H1 (cell line): ENCODE results near the gene VPS11. TPM values are rescaled to one million over a fixed set of nuclear protein-coding genes. Genes with fewer than 3 reads are reported as not detected.
A peak's percentile ranks its signal among the peaks of the same experiment; 100 is the strongest.

Experiments
- CTCF ChIA-PET: fragments of 300-600 bp; sonication (Branson Sonifier 250); formaldehyde crosslinking; loops from one replicate; lab custom pipeline; 2021; ENCODE audit not compliant: partially characterized antibody; lab: Charles Lee
- POLR2A ChIA-PET: fragments of 300-600 bp; sonication (Branson Sonifier 250); formaldehyde crosslinking; loops from one replicate; lab custom pipeline; 2021; ENCODE audit warnings: inconsistent platforms; ENCODE audit not compliant: partially characterized antibody; lab: Charles Lee
- DNase-seq, 2 experiments: peaks; one replicate each; pipeline versions ENCODE4 v3.0.0 to v3.0.0-alpha.2; 2010 to 2022; ENCODE audit warnings: low spot score in 2 of 2, low read depth in 1 of 2, mixed read lengths in 1 of 2
- FAIRE-seq: peaks from 2 replicates; lab custom pipeline; 2011; peaks lifted over from hg19 to GRCh38; lab: Jason Lieb, UNC
- H2AFZ ChIP-seq: 2 replicates; pipeline ENCODE4 v1.8.1; 2012; ENCODE audit warnings: low read length, inconsistent platforms
- H2AK5ac ChIP-seq: 2 replicates; pipeline ENCODE4 v1.6.1; 2013; ENCODE audit warnings: low read depth, low read length
- H2BK120ac ChIP-seq: replicated peaks from 2 replicates; pipeline ENCODE3; 2013; ENCODE audit warnings: low read depth, low read length, inconsistent platforms
- H2BK12ac ChIP-seq: 2 replicates; pipeline ENCODE4 v1.6.1; 2013; ENCODE audit warnings: low read depth, low read length
- H2BK15ac ChIP-seq: 2 replicates; pipeline ENCODE4 v1.6.1; 2013; ENCODE audit warnings: low read length
- H2BK20ac ChIP-seq: 2 replicates; pipeline ENCODE4 v1.6.1; 2013; ENCODE audit warnings: low read length
- H2BK5ac ChIP-seq: 2 replicates; pipeline ENCODE4 v1.6.1; 2013; ENCODE audit warnings: low read depth, low read length
- H3K14ac ChIP-seq: 2 replicates; pipeline ENCODE4 v1.6.1; 2013; ENCODE audit warnings: inconsistent platforms; ENCODE audit not compliant: insufficient read length
- H3K18ac ChIP-seq: 2 replicates; pipeline ENCODE4 v1.6.1; 2013; ENCODE audit warnings: low read length; ENCODE audit errors: extremely low read depth
- H3K23ac ChIP-seq: 2 replicates; pipeline ENCODE4 v1.6.1; 2013; ENCODE audit warnings: inconsistent platforms; ENCODE audit not compliant: insufficient read length
- H3K23me2 ChIP-seq: 2 replicates; pipeline ENCODE4 v1.6.1; 2013; ENCODE audit warnings: low read depth, low read length
- H3K27ac ChIP-seq: 2 replicates; pipeline ENCODE4 v1.6.1; 2011; ENCODE audit warnings: low read depth, low read length, inconsistent platforms
- H3K27me3 ChIP-seq, 4 experiments: replicated peaks in 1 of 4; 1 replicate in 1 of 4; 2 replicates in 3 of 4; pipeline versions ENCODE4 v1.6.1 to v1.8.1; 2011 to 2013; ENCODE audit warnings: low read length in 3 of 4, mild to moderate bottlenecking in 3 of 4, inconsistent platforms in 2 of 4, mixed read lengths in 2 of 4, moderate library complexity in 1 of 4; ENCODE audit not compliant: control insufficient read depth in 3 of 4, insufficient read depth in 3 of 4; ENCODE audit errors: extremely low read depth in 1 of 4
- H3K36me3 ChIP-seq, 4 experiments: 2 replicates each; pipeline versions ENCODE4 v1.6.1 to v1.8.1; 2011 to 2013; ENCODE audit warnings: mild to moderate bottlenecking in 4 of 4, low read length in 3 of 4, moderate library complexity in 2 of 4, control low read depth in 1 of 4, inconsistent platforms in 1 of 4; ENCODE audit not compliant: insufficient read depth in 4 of 4, control insufficient read depth in 2 of 4
- H3K4ac ChIP-seq: replicated peaks from 2 replicates; pipeline ENCODE3; 2013; ENCODE audit warnings: low read length, low read depth, mixed read lengths, inconsistent platforms; ENCODE audit not compliant: insufficient read length
- H3K4me1 ChIP-seq, 4 experiments: replicated peaks in 1 of 4; 1 replicate in 1 of 4; 2 replicates in 3 of 4; pipeline versions ENCODE4 v1.6.1 to v1.8.1; 2011 to 2013; ENCODE audit warnings: low read length in 3 of 4, inconsistent platforms in 2 of 4, mixed read lengths in 1 of 4; ENCODE audit not compliant: insufficient read depth in 4 of 4, control insufficient read depth in 3 of 4
- H3K4me2 ChIP-seq, 2 experiments: 2 replicates each; pipeline versions ENCODE4 v1.6.1 to v1.8.1; 2011 to 2013; ENCODE audit warnings: low read depth in 2 of 2, low read length in 2 of 2, control low read depth in 1 of 2, inconsistent platforms in 1 of 2, mild to moderate bottlenecking in 1 of 2; ENCODE audit not compliant: insufficient read depth in 1 of 2
- H3K4me3 ChIP-seq, 4 experiments: fragments of 200-600, 300-600 bp in 1 of 4; sonication (generic), shearing (Covaris generic), sonication (Bioruptor Twin) in 1 of 4; 2 replicates each; pipeline versions ENCODE4 v1.5.1 to v1.8.1; 2011 to 2016; ENCODE audit warnings: low read length in 4 of 4, low read depth in 3 of 4, control low read depth in 2 of 4, inconsistent platforms in 2 of 4, mild to moderate bottlenecking in 2 of 4, mixed read lengths in 1 of 4, moderate library complexity in 1 of 4; ENCODE audit not compliant: insufficient read depth in 2 of 4; ENCODE audit errors: extremely low read depth in 1 of 4
- H3K56ac ChIP-seq: replicated peaks from 2 replicates; pipeline ENCODE3; 2013; ENCODE audit warnings: low read depth, mild to moderate bottlenecking, mixed read lengths, low read length, inconsistent platforms; ENCODE audit not compliant: insufficient read length
- H3K79me1 ChIP-seq: 2 replicates; pipeline ENCODE4 v1.6.1; 2013; ENCODE audit warnings: low read depth, low read length, control low read depth
- H3K79me2 ChIP-seq, 2 experiments: 2 replicates each; pipeline versions ENCODE4 v1.6.1 to v1.8.1; 2012 to 2013; ENCODE audit warnings: low read length in 2 of 2, mild to moderate bottlenecking in 2 of 2, inconsistent platforms in 1 of 2; ENCODE audit not compliant: insufficient read depth in 2 of 2, control insufficient read depth in 1 of 2
- H3K9ac ChIP-seq, 4 experiments: replicated peaks in 1 of 4; 1 replicate in 1 of 4; 2 replicates in 3 of 4; pipeline versions ENCODE4 v1.6.1 to v1.8.1; 2011 to 2013; ENCODE audit warnings: low read depth in 3 of 4, low read length in 3 of 4, control low read depth in 2 of 4, mild to moderate bottlenecking in 2 of 4, moderate library complexity in 2 of 4, inconsistent platforms in 1 of 4; ENCODE audit errors: extremely low read depth in 1 of 4
- H3K9me3 ChIP-seq, 2 experiments: 2 replicates each; pipeline versions ENCODE4 v1.6.1 to v1.8.1; 2012 to 2013; ENCODE audit warnings: mild to moderate bottlenecking in 2 of 2, moderate library complexity in 2 of 2, control low read depth in 1 of 2, inconsistent platforms in 1 of 2, low read depth in 1 of 2, low read length in 1 of 2, mixed read lengths in 1 of 2; ENCODE audit not compliant: insufficient read depth in 2 of 2
- H4K20me1 ChIP-seq, 2 experiments: replicated peaks in 1 of 2; 2 replicates each; pipeline versions ENCODE3 to v1.8.1; 2011 to 2013; ENCODE audit warnings: inconsistent platforms in 2 of 2, low read length in 2 of 2, mild to moderate bottlenecking in 1 of 2; ENCODE audit not compliant: insufficient read depth in 2 of 2, control insufficient read depth in 1 of 2
- H4K5ac ChIP-seq: 2 replicates; pipeline ENCODE4 v1.6.1; 2013; ENCODE audit warnings: low read length, low read depth, mixed read lengths, inconsistent platforms; ENCODE audit not compliant: insufficient read length
- H4K8ac ChIP-seq: 2 replicates; pipeline ENCODE4 v1.8.0; 2013; ENCODE audit warnings: mild to moderate bottlenecking, moderate library complexity, low read length, inconsistent platforms; ENCODE audit not compliant: insufficient read depth; ENCODE audit errors: extremely low read depth
- H4K91ac ChIP-seq: replicated peaks from 2 replicates; pipeline ENCODE3; 2013; ENCODE audit warnings: low read length, mixed read lengths, inconsistent platforms; ENCODE audit not compliant: insufficient read length
- ATF3 ChIP-seq: IDR thresholded peaks from 2 replicates; pipeline ENCODE4 v1.6.1; 2011; ENCODE audit warnings: low read depth, mild to moderate bottlenecking, low read length; ENCODE audit not compliant: insufficient read depth
- BCL11A ChIP-seq, 2 experiments: IDR thresholded peaks; one replicate each; pipeline ENCODE4 v1.6.1; 2011; ENCODE audit warnings: low read depth in 2 of 2, low read length in 2 of 2, mild to moderate bottlenecking in 2 of 2
- BRCA1 ChIP-seq: IDR thresholded peaks from 2 replicates; pipeline ENCODE4 v1.6.1; 2012; ENCODE audit warnings: low read depth, low read length, improper control_type of control experiment
- CBX5 ChIP-seq: fragments of 300-800, 300-1000 bp; sonication (generic); IDR thresholded peaks from 2 replicates; pipeline ENCODE4 v1.7.1; 2016; ENCODE audit warnings: antibody characterized with exemption, low read length, low read depth
- FOSL1 ChIP-seq: IDR thresholded peaks from 2 replicates; pipeline ENCODE4 v1.6.1; 2011; ENCODE audit warnings: mild to moderate bottlenecking, low read depth, low read length, moderate library complexity; ENCODE audit not compliant: insufficient read depth
- GTF2F1 ChIP-seq: IDR thresholded peaks from 2 replicates; pipeline ENCODE4 v1.6.1; 2012; ENCODE audit warnings: low read depth, low read length, improper control_type of control experiment, borderline replicate concordance
- KDM4A ChIP-seq: IDR thresholded peaks from one replicate; pipeline ENCODE4 v1.7.1; 2012; ENCODE audit warnings: low read depth, mild to moderate bottlenecking, moderate library complexity, low read length, inconsistent platforms; ENCODE audit not compliant: severe bottlenecking
- MAFK ChIP-seq: IDR thresholded peaks from 2 replicates; pipeline ENCODE4 v1.6.1; 2012; ENCODE audit warnings: low read depth, mild to moderate bottlenecking, improper control_type of control experiment, low read length
- RAD21 ChIP-seq, 2 experiments: IDR thresholded peaks in 1 of 2; conservative IDR thresholded peaks in 1 of 2; 2 replicates each; pipeline ENCODE4 v1.6.1; 2011; ENCODE audit warnings: low read depth in 2 of 2, low read length in 2 of 2, improper control_type of control experiment in 1 of 2, inconsistent platforms in 1 of 2, mild to moderate bottlenecking in 1 of 2, moderate library complexity in 1 of 2
- SAP30 ChIP-seq: fragments of 300-600 bp; sonication (generic); IDR thresholded peaks from 2 replicates; pipeline ENCODE4 v1.7.1; 2012; ENCODE audit warnings: low read length, moderate library complexity, mild to moderate bottlenecking, inconsistent platforms; ENCODE audit not compliant: insufficient read depth, insufficient replicate concordance
- SP2 ChIP-seq: IDR thresholded peaks from 2 replicates; pipeline ENCODE4 v1.6.1; 2012; ENCODE audit warnings: mild to moderate bottlenecking, low read length, inconsistent platforms
- WGBS, 2 experiments: shearing (Covaris generic) in 1 of 2; methylation state at CpG; one replicate each; pipeline versions ENCODE4 v1.1.6 to v1.1.7; 2013 to 2015; ENCODE audit warnings: low lambda C conversion rate in 2 of 2, mixed read lengths in 2 of 2, inconsistent platforms in 1 of 2, low coverage in 1 of 2, missing lambda C conversion rate in 1 of 2; ENCODE audit not compliant: insufficient replicate concordance in 2 of 2, insufficient coverage in 1 of 2, insufficient read length in 1 of 2; ENCODE audit errors: extremely low coverage in 1 of 2, missing lambda C conversion rate in 1 of 2; 5-methylcytosine and 5-hydroxymethylcytosine counted together
- polyA plus RNA-seq, 7 experiments: library from polyadenylated mRNA; depleted of rRNA in 3 of 7; stranded (reverse) in 5 of 7; unstranded in 2 of 7; fragments of >200 nt in 5 of 7; fragments of 200-250 nt in 2 of 7; gene quantifications; 1 replicate in 5 of 7; 2 replicates in 1 of 7; 4 replicates in 1 of 7; pipeline versions ENCODE4 v1.2.1 to v1.2.3, GENCODE V29; 2011 to 2013; ENCODE audit warnings: missing spikeins in 2 of 7, mixed read lengths in 2 of 7
- total RNA-seq: library from RNA; stranded (reverse); fragmentation: NEBNext Ultra II Directional; extraction: Animal tissue kit (Norgen Biotek cat#: 25700); gene quantifications from 2 replicates; pipeline ENCODE4 v1.2.1, GENCODE V29; 2021

The VPS11 gene
- total and polyA plus RNA-seq, 2 of the 8 experiments (the other 6 are each of a cell fraction or from before 2014, with no cell fraction given): 13.1 to 15.5 TPM

GRCh38 chr11:119024430-119025098 is 43.1 kb upstream of the VPS11 start:
- CTCF ChIA-PET: interaction anchor here (0.6 to 1.4 kb wide), 5 partner anchors 9 to 115 kb away, joined by 3 to 5 read pairs (median 3); partner anchors contain the start of gene VPS11
- H2AK5ac ChIP-seq: no peak overlapping the region
- no peak overlapping the region for H2AFZ ChIP-seq
- H2BK5ac ChIP-seq: no peak overlapping the region
- H3K56ac ChIP-seq: no peak overlapping the region
- H2BK12ac ChIP-seq: no peak overlapping the region
- H3K23ac ChIP-seq: no peak overlapping the region
- H4K20me1 ChIP-seq: peaks cover 3 to 21% of the 10 kb centered on the region in 2 experiments
- peak overlapping the region in 1 of 4 experiments; percentile 44; a peak in 1 of 7 replicates for H3K9ac ChIP-seq
- DNase-seq: no peak
- H3K4me3 ChIP-seq: no peak overlapping the region
- no peak overlapping the region for H3K18ac ChIP-seq
- H4K8ac ChIP-seq: no peak overlapping the region
- FAIRE-seq: no peak
- peaks cover under 1% of the 10 kb centered on the region; the same call in 1 of the 2 replicates for H3K23me2 ChIP-seq
- no peak overlapping the region for H4K5ac ChIP-seq
- no peaks in the 10 kb centered on the region for H3K9me3 ChIP-seq
- peaks cover 6 to 13% (median 10%) of the 10 kb centered on the region in 4 experiments for H3K4me1 ChIP-seq
- no peak overlapping the region for H2BK15ac ChIP-seq
- POLR2A ChIA-PET: interaction anchor here (0.6 to 9.7 kb wide), 18 partner anchors 11 to 354 kb away, joined by 3 to 224 read pairs (median 4); partner anchors contain the start of genes HYOU1, RPS25 and TRAPPC4
- no peak overlapping the region for H2BK20ac ChIP-seq
- no peaks in the 10 kb centered on the region for H3K27me3 ChIP-seq
- peaks cover 5 to 34% of the 10 kb centered on the region in 2 experiments; a peak in 3 of 4 replicates for H3K79me2 ChIP-seq
- H4K91ac ChIP-seq: no peak overlapping the region
- no peak overlapping the region for H2BK120ac ChIP-seq
- H3K4me2 ChIP-seq: no peak overlapping the region
- H3K79me1 ChIP-seq: peaks cover 20% of the 10 kb centered on the region
- no peak overlapping the region for H3K4ac ChIP-seq
- no peak overlapping the region for H3K14ac ChIP-seq
- H3K36me3 ChIP-seq: peaks cover 14 to 66% (median 37%) of the 10 kb centered on the region in 4 experiments
- WGBS, 2 experiments: 87% methylated on average over 15 of the region's 15 CpGs; no CpG with 5 or more reads in 1 of the 2 experiments
- no peak overlapping the region for H3K27ac ChIP-seq
- TF ChIP-seq SAP30: no peak
- no peak for TF ChIP-seq CBX5
- TF ChIP-seq RAD21 (IDR thresholded peaks at IDR 0.05 in 1 of 2, conservative IDR thresholded peaks at IDR 0.05 in 1 of 2; ENCODE audit: low read depth in 2 of 2, low read length in 2 of 2): no peak
- TF ChIP-seq ATF3: no peak
- TF ChIP-seq BCL11A (IDR thresholded peaks at IDR 0.05; ENCODE audit: low read depth in 2 of 2, low read length in 2 of 2): no peak
- no peak for TF ChIP-seq MAFK
- no peak for TF ChIP-seq FOSL1
- no peak for TF ChIP-seq GTF2F1
- no peak for TF ChIP-seq BRCA1
- no peak for TF ChIP-seq SP2
- no peak for TF ChIP-seq KDM4A
